ENCODE data around the gene ZNF608.

The ZNF608 gene

DNA sequence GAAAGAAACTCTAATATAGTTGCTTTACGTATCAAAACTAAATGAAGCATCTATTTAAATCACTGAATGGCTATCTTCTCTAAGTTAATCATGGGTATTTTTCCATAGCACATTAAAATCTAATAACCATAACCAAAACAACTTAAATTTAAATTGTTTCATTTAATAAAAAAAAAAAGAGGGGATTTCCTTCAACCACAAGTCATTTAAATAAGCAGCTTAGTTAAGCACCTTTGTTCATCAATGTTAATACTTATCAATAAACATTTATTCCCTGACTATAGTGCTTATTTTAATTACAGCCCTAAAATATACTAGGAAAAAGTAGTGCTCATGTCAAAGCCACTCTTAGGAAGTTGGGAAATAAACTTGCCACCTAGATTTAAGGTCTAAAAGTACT is 30.3 kb downstream of the ZNF608 start:
- DNase-seq: no peak

DNA sequence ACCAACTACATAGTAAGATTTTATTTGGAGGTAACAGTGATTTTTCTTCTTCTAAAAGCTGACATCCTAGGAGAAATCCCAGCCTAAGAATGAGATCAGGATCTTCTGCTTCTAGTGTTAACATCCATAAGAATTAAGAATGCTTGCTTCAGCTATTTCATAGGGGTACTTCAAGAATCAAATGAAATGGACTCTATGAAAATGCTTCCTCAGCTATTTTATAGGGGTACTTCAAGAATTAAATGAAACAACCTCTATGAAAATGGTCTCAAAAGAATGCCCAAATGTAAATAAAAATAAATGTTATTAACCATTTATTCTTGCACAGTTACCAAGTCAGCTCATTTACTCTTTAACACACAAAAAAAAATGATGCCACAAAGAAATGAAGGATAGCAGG is 31.5 kb downstream of the ZNF608 start:
- no peak for DNase-seq

DNA sequence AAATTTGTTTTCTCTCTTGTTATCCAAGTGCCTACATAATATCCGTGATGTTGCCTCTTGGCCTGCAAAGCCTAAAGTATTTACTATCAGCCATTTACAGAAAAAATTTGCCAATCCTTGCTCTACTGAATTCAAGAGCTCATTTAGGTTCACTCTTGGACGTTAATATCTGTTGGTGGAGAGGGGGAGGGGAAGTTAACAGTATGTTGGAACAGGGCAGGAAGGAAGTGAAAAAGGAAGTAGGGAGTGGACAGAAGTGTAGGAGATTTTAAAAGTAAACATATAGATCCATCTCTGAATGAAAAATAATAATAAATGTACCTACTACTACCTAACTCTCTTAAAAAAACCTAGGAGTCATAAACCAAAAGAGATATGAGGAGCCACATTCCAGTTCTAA is 32.8 kb downstream of the ZNF608 start:
- DNase-seq: no peak

DNA sequence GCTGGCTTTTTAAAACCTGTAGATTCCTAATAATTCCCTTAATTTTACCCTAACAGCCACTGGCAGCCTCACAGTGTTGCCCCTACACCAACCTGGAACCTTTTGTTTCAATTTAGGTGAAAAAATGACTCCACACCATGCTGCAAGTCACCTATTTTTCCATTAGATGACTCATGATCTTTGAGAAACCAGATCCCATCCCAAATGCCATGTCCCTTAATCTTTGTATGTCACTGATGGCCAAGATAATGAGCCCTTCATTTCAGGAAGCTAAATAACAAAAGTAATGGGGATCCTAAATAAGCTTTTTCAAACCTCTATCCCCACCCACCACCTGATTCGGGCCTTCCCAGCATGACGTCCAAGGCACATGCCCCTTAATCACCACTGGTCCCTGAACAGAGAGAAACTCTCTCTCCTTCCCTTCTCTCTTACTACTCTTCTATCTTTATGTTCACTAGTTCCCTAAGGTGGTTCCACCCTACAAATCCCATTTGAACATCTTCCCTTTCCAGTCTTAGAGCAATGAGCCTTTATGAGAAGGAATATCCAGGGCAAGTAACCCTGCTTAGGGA is 33.6 kb downstream of the ZNF608 start:
- DNase-seq: no peak

DNA sequence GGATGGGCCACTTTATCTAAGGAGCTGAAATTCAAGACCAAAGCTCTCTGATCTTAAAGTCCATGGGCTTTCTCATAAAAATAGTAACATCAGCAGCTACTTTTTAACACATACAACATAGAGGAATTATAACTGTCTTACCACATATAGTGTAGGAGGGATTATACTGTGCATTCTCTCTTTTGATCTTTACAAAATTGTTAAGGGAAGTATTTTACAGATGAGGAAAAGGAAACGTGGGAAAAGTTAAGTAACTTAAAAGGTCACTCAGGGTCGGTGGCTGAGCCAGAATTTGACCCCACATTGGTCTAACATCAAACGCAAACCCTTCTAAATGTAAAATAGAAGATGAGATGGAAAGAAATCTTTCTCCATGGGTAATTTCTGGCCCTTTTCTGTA is 38.4 kb downstream of the ZNF608 start:
- DNase-seq: no peak

DNA sequence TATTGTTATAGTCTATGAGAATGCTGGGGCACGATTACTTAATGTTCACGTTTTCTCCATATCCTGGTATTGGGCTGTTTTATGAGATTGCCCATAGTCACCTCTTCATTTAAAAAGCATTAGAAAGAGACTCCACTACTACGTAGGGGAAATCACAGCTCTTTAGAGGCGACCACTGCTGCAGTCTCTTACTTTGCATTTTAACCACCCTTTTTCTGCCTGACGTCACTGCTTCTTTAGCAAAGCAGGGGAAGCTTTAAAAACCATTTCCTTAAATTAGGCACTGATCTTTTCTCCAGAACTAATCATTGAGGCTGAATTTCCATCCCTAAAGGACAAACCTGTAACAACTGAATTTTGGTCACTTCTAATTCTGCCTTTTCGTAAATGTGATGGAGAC is 38.9 kb downstream of the ZNF608 start:
- DNase-seq: no peak

DNA sequence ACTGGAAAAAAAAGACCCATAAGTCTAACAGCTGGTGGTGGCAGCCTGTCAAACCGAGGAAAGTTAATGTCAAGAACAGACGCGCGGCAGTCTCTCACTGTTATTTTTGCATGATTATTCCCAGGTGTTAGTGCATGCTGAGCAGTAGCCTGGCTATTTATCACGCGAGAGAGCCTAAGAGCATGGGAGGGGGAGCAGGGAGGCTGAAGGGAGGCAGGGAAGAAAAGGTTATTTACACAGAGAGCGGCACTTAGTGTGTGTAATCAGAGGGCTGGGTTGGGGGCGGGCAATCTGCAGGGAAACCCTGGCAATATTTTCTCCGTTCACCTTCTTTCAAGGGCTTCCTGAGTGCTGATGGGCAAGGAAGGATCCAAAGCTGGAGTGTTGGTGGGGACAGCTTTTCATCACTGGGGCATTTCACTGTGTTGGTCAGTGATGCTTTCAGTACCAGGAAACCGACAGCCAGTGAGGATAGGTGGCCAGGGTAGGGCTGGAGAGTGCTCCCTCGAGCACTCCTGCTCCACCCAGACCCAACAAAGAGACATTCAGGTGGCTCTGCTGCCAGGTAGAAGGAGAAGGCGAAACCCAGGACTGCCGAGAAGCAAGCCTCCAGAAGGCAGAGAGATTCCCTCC is 39.6 kb downstream of the ZNF608 start:
- DNase-seq: no peak

DNA sequence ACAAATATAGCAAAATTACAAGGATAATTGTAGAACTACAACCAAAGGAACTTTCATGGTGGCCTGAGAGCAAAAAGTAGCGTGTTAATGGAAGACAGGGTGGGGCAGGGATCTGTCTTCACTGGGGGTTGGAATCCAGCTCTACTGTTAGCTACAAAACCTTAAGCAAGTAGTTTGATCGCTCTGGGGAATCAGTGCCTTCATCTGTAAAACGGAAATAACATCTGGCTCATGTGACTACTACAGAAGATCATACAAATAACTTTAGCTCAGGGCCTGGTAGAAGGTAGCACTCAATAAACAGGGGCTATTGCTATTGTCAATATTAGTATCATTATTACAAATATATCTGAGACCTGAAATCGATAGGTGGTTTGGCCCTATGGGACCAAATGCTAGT is 40.4 kb downstream of the ZNF608 start:
- no peak for DNase-seq

DNA sequence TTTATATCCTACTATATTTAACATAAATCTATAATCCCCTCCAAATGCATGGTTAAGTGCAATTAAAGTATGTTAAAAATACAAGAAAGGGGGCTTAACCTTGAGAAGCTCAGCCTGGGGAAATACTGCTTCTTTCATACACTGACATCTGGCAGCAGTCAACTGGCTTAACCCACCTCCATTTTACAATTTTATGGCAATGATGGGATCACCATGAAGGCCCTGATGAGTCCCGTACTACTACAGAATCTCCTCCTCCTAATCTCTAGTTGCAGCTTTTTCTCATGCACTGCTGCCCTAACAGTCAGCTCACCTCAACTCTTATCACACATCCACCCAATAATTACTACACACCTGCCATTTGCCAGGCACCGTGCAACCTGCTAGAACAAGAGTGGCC is 40.9 kb downstream of the ZNF608 start:
- DNase-seq: no peak

DNA sequence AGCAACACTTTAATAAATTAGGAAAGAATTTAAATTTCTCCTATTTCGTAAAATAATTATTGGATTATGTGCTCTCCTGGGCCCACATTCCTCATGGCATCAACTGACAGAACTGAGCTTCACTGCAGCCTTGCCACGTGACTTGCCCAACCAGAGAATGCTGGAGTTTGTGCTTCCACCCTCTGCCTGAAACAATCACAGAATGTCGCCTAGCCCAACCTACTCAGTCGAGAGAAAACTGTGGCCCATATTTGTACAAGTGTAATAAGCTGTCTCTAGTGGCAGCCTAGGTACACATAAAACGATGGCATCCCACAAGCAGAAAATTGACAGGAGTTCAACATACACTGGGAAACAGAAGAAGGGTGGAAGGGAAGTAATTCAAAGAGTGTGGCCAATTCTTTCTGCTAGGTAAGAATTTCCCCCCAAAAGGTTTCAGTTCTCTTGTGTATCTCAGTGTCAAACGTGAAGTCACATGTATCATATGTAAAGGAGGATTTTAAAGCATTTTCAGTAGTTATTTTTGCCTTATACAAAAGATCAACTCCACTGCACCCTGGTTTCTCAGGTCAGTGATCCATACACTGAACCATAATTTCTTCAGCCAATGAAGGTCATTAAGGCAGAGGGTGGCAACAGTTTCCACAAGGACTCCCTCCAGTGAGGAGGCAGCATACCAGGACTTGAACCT is 41.7 kb downstream of the ZNF608 start:
- no peak for DNase-seq

DNA sequence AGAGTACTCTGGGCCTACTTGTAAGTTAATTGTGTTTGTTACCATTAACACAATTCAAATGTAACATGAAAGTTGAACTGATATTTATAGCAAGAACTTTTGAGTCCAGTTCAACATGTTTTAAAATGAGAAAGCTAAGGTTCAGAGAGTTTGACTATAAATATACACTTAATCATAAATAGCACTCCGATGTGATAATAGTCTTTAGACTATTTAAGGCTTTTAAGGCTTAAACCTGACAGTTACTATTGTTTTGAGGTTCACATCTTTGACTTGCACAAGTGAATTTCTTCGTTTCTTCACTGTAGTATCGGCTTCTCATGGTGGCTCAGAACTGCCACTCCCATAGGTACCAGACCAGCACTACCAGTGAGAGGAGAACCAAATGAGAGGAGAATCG is 42.4 kb downstream of the ZNF608 start:
- DNase-seq: no peak

DNA sequence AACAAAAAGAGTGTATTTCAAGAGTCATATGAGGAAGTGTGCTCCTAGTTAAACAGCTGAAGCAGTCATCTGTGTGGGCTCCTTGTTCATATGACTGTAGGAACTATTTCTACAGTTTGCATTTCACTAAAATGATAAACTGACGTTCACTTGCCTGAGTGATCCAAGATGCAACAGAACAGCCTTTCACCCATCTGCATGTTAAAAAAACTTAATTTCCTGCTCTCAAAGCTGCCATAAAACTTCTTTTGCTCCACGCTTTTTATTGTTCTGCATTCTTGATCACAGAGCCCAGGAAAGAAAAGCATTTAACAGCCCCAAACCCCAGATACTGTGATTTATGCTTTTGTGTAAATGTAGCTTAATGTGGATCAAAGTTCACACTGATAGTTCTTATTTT is 43.9 kb downstream of the ZNF608 start:
- DNase-seq: no peak

DNA sequence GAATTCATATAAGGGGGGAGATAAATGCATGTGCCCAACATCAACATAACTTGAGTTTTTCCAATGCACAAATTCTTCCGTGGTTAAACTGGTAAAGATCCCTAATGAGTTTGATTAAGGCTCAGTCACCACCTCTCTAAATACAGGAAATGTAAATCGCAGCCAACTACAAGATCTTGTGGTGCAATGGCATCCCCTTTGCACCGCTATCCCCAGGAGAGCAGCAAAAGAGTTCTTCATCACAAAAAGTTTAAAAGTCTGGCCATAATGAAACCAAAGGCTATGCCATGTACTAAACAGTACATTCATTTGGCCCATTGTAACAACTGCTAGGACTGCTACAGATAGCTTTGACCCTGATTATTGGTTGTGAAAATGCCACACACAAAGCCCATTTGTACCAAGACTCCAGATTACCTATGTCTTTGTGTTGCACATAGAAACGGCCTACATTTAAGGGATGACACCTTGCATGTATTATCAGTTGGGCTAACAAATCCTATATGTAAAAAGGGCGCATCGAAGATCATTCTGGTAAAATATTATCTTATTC is 44.5 kb downstream of the ZNF608 start:
- no peak for DNase-seq

DNA sequence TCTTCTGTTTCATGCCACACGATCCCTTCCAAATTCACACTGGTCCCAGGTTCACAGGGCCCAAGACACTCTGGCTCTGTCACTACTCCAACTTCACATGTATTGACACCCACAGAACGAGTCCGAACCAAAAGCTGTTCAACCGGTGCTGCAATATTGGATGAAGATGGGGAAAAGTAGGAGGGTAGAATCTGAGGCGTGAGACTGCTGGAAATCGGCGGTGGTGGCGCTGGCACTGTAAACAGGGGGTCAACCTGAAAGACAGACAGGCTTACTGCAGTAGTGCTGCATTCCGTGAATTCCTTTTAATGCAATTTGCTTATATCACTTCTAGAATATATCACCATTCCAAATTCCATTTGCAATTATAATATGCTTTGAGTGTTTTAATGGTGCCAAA is 45.4 kb downstream of the ZNF608 start:
- DNase-seq: no peak

DNA sequence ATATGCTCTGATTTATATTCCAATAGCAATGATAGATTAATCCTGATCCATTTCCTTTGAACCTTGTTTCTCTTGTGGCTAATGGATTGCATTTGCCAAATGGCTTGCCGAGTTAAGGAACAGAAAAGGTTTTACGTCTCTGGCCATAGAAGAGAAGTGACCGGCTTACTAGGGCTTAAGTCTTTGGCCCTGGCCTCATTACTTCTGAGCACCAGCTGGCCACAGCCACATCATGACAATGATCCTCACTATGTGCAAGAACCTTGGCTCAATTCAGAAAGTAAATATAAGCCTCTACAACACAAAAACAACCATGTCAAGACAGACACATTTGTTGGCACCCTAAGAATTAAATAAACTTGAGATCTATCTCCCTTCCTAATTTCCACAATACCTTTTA is 46.1 kb downstream of the ZNF608 start:
- DNase-seq: no peak

DNA sequence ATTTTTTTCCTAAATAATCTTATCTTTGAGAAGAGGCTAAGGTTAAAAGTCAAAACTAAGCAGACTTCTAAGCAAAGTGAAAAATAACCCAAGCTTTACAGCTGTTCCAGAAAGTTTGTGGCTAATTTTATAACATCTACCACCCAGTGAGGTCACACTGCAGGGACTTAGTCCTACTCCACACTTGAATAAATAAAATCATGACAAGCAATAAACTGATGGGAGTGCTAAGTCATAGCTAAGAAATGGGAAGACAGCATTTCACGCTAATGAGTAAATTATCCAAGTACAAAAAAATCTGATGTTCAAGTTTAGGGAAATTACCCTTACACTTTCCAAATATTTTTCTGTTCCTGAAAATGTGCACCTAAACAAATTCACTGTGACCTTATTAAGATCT is 47.7 kb downstream of the ZNF608 start:
- no peak for DNase-seq

DNA sequence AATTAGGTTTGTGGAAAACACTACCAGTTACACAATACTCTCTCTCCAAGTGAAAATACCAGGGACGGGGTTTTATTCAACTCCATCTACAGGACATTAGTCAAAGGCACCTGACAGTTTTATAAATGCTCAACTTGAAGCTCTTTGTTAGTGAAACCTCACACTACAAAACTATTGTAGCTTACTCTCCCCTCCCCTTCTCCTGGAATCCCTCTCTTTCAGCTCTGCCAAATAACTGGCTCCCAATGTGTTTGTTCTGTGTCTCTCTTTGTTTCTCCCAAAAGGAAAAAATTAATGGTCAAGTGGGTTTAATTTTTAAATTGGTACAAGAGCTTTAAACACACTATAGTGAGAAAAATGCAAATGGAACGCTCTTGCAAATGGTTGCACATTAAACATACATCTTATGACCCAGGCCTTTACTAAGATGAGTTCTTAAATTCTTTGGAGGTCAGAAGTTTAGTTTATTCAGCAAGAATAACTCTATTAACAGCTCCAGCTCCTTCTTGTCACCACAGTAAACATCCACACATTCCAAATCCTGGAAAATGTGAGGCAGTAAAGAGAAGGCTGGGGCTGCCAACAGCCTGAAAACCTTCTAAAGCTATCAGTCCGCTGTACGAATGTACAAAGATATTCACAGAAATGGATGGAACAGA is 48.4 kb downstream of the ZNF608 start:
- no peak for DNase-seq

DNA sequence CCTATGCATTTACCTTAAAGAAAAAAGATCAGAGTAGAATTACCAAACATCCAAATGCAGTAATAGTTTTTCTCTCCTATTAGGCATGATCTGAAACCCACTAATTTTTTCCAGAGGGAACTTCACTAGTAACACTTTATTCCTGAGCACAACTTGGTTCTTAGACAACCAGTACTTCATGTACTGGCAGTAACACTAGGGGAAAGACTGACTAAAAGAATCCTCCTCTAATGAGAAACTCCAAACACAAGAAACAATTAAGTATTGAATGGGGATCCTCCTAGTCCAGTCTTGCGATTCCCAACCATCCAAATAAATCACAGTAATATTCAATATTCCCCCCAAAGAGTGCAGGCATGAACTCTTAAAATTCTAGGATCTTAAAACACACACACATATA is 48.9 kb downstream of the ZNF608 start:
- no peak for DNase-seq

DNA sequence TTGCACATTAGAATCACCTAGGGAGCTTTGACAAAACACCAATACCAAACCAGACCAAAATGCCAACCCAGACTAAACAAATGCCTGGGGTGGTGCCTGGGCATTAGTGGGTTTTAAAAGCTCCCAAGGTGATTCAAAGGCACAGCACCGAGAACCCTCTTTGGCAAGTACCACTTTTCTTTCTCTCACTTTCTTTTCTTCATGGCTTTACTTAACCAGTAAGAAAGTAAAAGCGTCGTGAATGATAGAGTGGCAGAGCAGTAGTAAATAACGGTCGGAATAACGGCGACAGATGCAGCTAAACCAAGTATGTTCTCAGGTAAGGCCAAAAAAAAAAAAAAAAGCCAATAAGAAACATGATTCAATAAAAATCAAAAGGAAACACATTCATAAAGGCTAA is 49.5 kb downstream of the ZNF608 start:
- DNase-seq: no peak
